IPS DF 4.7 (cell line): ENCODE data around the gene PCBP3.

Experiments
- DNase-seq: peaks from one replicate; pipeline ENCODE4 v3.0.0-alpha.2; 2013; ENCODE audit warnings: low spot score; ENCODE audit errors: extremely low read depth

The PCBP3 gene

GRCh38 chr21:45990049-45990711 is 346.7 kb downstream of the PCBP3 start:
- no peak for DNase-seq

DNA sequence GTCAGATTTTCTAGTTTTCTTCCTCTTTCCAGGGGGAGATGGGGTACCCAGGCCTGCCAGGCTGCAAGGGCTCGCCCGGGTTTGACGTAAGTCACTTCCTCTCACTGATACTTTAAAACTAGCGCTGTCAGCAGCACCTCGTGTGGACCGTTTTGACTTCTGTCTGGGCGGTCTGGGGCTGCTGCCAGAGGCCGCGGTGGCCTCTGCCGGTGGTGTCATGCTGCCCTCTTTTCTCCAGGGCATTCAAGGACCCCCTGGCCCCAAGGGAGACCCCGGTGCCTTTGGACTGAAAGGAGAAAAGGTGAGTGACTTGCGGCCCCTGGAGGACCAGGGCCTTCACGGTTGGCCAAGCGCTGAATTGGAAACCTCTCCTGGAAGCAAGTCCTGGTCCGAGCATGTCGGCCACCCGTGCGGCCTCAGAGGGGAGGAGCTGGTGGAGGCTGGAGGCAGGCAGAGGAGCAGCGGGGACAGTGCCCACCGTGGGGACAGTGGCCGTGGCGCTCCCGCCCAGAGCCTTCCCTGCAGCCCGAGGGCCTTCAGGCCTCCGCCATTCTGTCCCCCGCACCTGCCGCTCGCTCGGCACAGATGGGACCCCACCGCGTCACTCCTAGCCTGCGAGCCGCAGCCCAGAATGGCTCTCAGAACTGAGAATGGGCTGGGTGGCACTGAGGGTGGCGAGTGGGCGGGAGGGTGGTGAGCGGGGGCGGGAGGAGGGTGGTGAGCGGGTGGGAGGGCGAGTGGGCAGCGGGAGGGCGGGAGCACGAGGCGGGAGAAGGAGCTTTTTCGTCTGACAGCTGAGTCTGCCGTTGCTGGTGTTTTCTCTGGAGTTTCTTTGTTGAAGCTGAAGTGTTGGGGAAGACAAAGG is 347.4 kb downstream of the PCBP3 start:
- DNase-seq: no peak

DNA sequence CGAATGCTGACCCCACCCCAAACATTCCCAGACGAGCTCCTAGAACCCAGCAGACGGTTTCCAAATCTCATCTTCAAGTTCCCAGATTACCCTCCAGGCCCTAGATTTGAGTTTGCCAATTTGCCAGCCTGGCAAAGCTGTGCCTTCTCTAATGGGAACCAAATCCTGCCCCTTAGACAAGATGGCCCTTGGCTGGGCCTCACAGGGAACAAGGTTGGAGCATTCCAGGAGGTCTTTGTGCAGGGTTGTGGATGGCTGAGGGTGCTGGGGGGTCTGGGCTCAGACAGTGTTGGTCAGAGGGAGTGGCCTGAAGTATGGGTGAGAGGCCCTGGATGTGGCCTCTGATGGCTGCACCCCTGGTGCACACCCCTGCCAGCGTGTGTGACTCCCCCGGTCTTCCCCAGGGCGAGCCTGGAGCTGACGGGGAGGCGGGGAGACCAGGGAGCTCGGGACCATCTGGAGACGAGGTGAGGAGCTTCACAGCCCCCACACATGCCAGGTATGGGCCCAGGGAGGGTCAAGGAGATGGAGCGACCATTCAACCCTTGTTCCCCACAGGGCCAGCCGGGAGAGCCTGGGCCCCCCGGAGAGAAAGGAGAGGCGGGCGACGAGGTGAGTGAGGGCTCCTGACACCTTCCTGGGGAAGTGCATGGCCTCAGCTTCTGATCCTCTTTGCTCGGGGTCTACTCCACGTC is 348.2 kb downstream of the PCBP3 start:
- no peak for DNase-seq
